ENCODE data around the gene MSI2.

MSI2 gene

GRCh38 chr17:57640079-57640478 is 383.8 kb downstream of the MSI2 start:
- TF ChIP-seq RAD21 (IDR thresholded peaks at IDR 0.05; ENCODE audit: low read depth) = no peak

- no peak for TF ChIP-seq FOXM1 (IDR thresholded peaks at IDR 0.05; ENCODE audit: borderline replicate concordance, low read depth)
- TF ChIP-seq ZBTB7A (IDR thresholded peaks at IDR 0.05; ENCODE audit: low read depth) = no peak
- TF ChIP-seq YY1 (IDR thresholded peaks at IDR 0.05; ENCODE audit: low read depth) = no peak
- no peak for TF ChIP-seq RAD21 (IDR thresholded peaks at IDR 0.05; ENCODE audit: low read depth)
- TF ChIP-seq TAF1 (IDR thresholded peaks at IDR 0.05; ENCODE audit: low read depth) = no peak
- TF ChIP-seq EP300 (IDR thresholded peaks at IDR 0.05; ENCODE audit: borderline replicate concordance) = no peak
- TF ChIP-seq USF1 (IDR thresholded peaks at IDR 0.05) = no peak
- no peak for TF ChIP-seq EGR1 (IDR thresholded peaks at IDR 0.05)
- TF ChIP-seq CREB1 (IDR thresholded peaks at IDR 0.05; ENCODE audit: low read depth) = no peak
- no peak for TF ChIP-seq NFIC (IDR thresholded peaks at IDR 0.05)
- no peak for TF ChIP-seq MAX (IDR thresholded peaks at IDR 0.05)
- no peak for TF ChIP-seq TCF12 (IDR thresholded peaks at IDR 0.05; ENCODE audit: low read depth)
- TF ChIP-seq REST (IDR thresholded peaks at IDR 0.05; ENCODE audit: low read depth) = no peak
- TF ChIP-seq TEAD4 (IDR thresholded peaks at IDR 0.05) = no peak
- TF ChIP-seq CEBPB (IDR thresholded peaks at IDR 0.05) = no peak
Measured at GRCh38 chr17:57641761-57642160, 385.4 kb downstream of the MSI2 start.

GRCh38 chr17:57643062-57643461 is 386.7 kb downstream of the MSI2 start:
- TF ChIP-seq TCF12 (IDR thresholded peaks at IDR 0.05; ENCODE audit: low read depth) (no peak), USF1 (IDR thresholded peaks at IDR 0.05) (no peak), TEAD4 (IDR thresholded peaks at IDR 0.05) (no peak), EGR1 (IDR thresholded peaks at IDR 0.05) (no peak), TAF1 (IDR thresholded peaks at IDR 0.05; ENCODE audit: low read depth) (no peak), RAD21 (IDR thresholded peaks at IDR 0.05; ENCODE audit: low read depth) (no peak), NFIC (IDR thresholded peaks at IDR 0.05) (no peak), FOXM1 (IDR thresholded peaks at IDR 0.05; ENCODE audit: borderline replicate concordance, low read depth) (no peak), CREB1 (IDR thresholded peaks at IDR 0.05; ENCODE audit: low read depth) (no peak)

GRCh38 chr17:57644326-57644725 is 388.0 kb downstream of the MSI2 start:
- no peak for TF ChIP-seq FOXM1 (IDR thresholded peaks at IDR 0.05; ENCODE audit: borderline replicate concordance, low read depth)
- no peak for TF ChIP-seq EP300 (IDR thresholded peaks at IDR 0.05; ENCODE audit: borderline replicate concordance)
- no peak for TF ChIP-seq TAF1 (IDR thresholded peaks at IDR 0.05; ENCODE audit: low read depth)
- TF ChIP-seq YY1 (IDR thresholded peaks at IDR 0.05; ENCODE audit: low read depth) = no peak
- no peak for TF ChIP-seq NFIC (IDR thresholded peaks at IDR 0.05)
- no peak for TF ChIP-seq USF1 (IDR thresholded peaks at IDR 0.05)
- no peak for TF ChIP-seq EGR1 (IDR thresholded peaks at IDR 0.05)
- no peak for TF ChIP-seq TCF12 (IDR thresholded peaks at IDR 0.05; ENCODE audit: low read depth)
- TF ChIP-seq CEBPB (IDR thresholded peaks at IDR 0.05) = no peak
- no peak for TF ChIP-seq RAD21 (IDR thresholded peaks at IDR 0.05; ENCODE audit: low read depth)
- TF ChIP-seq MAX (IDR thresholded peaks at IDR 0.05) = no peak
- TF ChIP-seq ZBTB7A (IDR thresholded peaks at IDR 0.05; ENCODE audit: low read depth) = no peak
- no peak for TF ChIP-seq CREB1 (IDR thresholded peaks at IDR 0.05; ENCODE audit: low read depth)
- no peak for TF ChIP-seq REST (IDR thresholded peaks at IDR 0.05; ENCODE audit: low read depth)
- no peak for TF ChIP-seq TEAD4 (IDR thresholded peaks at IDR 0.05)

- no peak for TF ChIP-seq NFIC (IDR thresholded peaks at IDR 0.05)
- TF ChIP-seq ZBTB7A (IDR thresholded peaks at IDR 0.05; ENCODE audit: low read depth) = no peak
- TF ChIP-seq FOXM1 (IDR thresholded peaks at IDR 0.05; ENCODE audit: borderline replicate concordance, low read depth) = no peak
- no peak for TF ChIP-seq EGR1 (IDR thresholded peaks at IDR 0.05)
- TF ChIP-seq TEAD4 (IDR thresholded peaks at IDR 0.05) = no peak
- no peak for TF ChIP-seq RAD21 (IDR thresholded peaks at IDR 0.05; ENCODE audit: low read depth)
- no peak for TF ChIP-seq TAF1 (IDR thresholded peaks at IDR 0.05; ENCODE audit: low read depth)
- TF ChIP-seq EP300 (IDR thresholded peaks at IDR 0.05; ENCODE audit: borderline replicate concordance) = no peak
- no peak for TF ChIP-seq USF1 (IDR thresholded peaks at IDR 0.05)
- TF ChIP-seq REST (IDR thresholded peaks at IDR 0.05; ENCODE audit: low read depth) = no peak
- TF ChIP-seq TCF12 (IDR thresholded peaks at IDR 0.05; ENCODE audit: low read depth) = no peak
- TF ChIP-seq CEBPB (IDR thresholded peaks at IDR 0.05) = no peak
- no peak for TF ChIP-seq CREB1 (IDR thresholded peaks at IDR 0.05; ENCODE audit: low read depth)
- TF ChIP-seq YY1 (IDR thresholded peaks at IDR 0.05; ENCODE audit: low read depth) = no peak
- no peak for TF ChIP-seq MAX (IDR thresholded peaks at IDR 0.05)
Measured at GRCh38 chr17:57645950-57646665, 389.8 kb downstream of the MSI2 start.

All from Ishikawa (cell line).